ENCODE data around the gene CLN3. TPM values are rescaled to one million over a fixed set of nuclear protein-coding genes. Genes with fewer than 3 reads are reported as not detected.

CLN3 gene
- total and polyA plus RNA-seq, 2 experiments from 2014 or later = 18.1 to 31.4 TPM

DNA sequence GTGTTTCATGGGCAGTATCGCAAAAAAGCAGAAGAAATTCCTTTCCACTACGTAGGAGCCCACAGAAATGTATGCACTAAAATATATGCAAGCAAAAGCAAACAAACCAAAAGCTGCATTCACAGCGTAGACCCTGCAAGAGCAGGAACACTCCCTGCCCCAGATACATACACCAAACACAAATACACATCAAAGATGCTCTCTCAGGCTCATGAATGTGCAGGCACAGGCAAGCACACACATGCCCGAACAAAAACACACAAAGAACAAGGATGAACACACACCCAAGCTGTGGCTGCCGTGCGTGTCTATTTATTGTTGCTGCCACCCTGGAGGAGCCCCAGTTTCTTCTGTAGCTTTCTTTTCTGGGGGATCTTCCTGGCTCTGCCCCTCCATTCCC, 45.2 kb upstream of the CLN3 start:
- Mint-ChIP-seq H3K36me3 (ENCODE audit: low read depth) (no peaks in the 10 kb centered on the region), H3K9me3 (no peaks in the 10 kb centered on the region), H3K27ac (no peak overlapping the region), H3K27me3 (ENCODE audit: insufficient read depth, low read depth, poor library complexity) (peaks cover 11% of the 10 kb centered on the region), H3K4me1 (peaks cover 6% of the 10 kb centered on the region), H3K4me3 (no peak overlapping the region)
- Histone ChIP-seq H2AFZ (peak overlapping the region; percentile 86; the same call in 1 of the 2 replicates), H4K20me1 (replicated peaks; ENCODE audit: insufficient read depth) (no peaks in the 10 kb centered on the region), H3K4me1 (ENCODE audit: insufficient read depth) (no peaks in the 10 kb centered on the region; the same call in 1 of the 2 replicates), H3K9me2 (ENCODE audit: insufficient read depth) (no peaks in the 10 kb centered on the region), H3K4me3 (no peak overlapping the region), H3K4me2 (no peak overlapping the region), H3K79me2 (replicated peaks; ENCODE audit: insufficient read depth) (no peaks in the 10 kb centered on the region), H3K36me3 (ENCODE audit: insufficient read depth) (no peaks in the 10 kb centered on the region), H3K27ac (ENCODE audit: low read depth) (no peak overlapping the region), H3F3A (replicated peaks; ENCODE audit: low read depth) (no peaks in the 10 kb centered on the region), H3K27me3 (ENCODE audit: insufficient read depth) (no peaks in the 10 kb centered on the region)
- DNase-seq (ENCODE audit: low spot score) (no peak), ATAC-seq (no peak)
- TF ChIP-seq, protein P1, sequence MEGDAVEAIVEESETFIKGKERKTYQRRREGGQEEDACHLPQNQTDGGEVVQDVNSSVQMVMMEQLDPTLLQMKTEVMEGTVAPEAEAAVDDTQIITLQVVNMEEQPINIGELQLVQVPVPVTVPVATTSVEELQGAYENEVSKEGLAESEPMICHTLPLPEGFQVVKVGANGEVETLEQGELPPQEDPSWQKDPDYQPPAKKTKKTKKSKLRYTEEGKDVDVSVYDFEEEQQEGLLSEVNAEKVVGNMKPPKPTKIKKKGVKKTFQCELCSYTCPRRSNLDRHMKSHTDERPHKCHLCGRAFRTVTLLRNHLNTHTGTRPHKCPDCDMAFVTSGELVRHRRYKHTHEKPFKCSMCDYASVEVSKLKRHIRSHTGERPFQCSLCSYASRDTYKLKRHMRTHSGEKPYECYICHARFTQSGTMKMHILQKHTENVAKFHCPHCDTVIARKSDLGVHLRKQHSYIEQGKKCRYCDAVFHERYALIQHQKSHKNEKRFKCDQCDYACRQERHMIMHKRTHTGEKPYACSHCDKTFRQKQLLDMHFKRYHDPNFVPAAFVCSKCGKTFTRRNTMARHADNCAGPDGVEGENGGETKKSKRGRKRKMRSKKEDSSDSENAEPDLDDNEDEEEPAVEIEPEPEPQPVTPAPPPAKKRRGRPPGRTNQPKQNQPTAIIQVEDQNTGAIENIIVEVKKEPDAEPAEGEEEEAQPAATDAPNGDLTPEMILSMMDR (conservative IDR thresholded peaks at IDR 0.05; ENCODE audit: low read depth in 2 of 2) = no peak
- TF ChIP-seq JUNB (IDR thresholded peaks at IDR 0.05; ENCODE audit: unreplicated experiment) (no peak), ZNF114 (CRISPR knock-in tag; IDR thresholded peaks at IDR 0.05) (no peak), NANOG (IDR thresholded peaks at IDR 0.05; ENCODE audit: borderline replicate concordance) (no peak), ZNF331 (CRISPR knock-in tag; IDR thresholded peaks at IDR 0.05; ENCODE audit: low read depth) (no peak), EZH2phosphoT487 (IDR thresholded peaks at IDR 0.05; ENCODE audit: unreplicated experiment) (no peak), EZH2 (IDR thresholded peaks at IDR 0.05; ENCODE audit: low read depth, unreplicated experiment) (no peak), CREB1 (CRISPR knock-in tag; IDR thresholded peaks at IDR 0.05; ENCODE audit: low read depth) (no peak), POLR2AphosphoS5 (IDR thresholded peaks at IDR 0.05; ENCODE audit: low read depth) (no peak)
- TF ChIP-seq, protein P2, sequence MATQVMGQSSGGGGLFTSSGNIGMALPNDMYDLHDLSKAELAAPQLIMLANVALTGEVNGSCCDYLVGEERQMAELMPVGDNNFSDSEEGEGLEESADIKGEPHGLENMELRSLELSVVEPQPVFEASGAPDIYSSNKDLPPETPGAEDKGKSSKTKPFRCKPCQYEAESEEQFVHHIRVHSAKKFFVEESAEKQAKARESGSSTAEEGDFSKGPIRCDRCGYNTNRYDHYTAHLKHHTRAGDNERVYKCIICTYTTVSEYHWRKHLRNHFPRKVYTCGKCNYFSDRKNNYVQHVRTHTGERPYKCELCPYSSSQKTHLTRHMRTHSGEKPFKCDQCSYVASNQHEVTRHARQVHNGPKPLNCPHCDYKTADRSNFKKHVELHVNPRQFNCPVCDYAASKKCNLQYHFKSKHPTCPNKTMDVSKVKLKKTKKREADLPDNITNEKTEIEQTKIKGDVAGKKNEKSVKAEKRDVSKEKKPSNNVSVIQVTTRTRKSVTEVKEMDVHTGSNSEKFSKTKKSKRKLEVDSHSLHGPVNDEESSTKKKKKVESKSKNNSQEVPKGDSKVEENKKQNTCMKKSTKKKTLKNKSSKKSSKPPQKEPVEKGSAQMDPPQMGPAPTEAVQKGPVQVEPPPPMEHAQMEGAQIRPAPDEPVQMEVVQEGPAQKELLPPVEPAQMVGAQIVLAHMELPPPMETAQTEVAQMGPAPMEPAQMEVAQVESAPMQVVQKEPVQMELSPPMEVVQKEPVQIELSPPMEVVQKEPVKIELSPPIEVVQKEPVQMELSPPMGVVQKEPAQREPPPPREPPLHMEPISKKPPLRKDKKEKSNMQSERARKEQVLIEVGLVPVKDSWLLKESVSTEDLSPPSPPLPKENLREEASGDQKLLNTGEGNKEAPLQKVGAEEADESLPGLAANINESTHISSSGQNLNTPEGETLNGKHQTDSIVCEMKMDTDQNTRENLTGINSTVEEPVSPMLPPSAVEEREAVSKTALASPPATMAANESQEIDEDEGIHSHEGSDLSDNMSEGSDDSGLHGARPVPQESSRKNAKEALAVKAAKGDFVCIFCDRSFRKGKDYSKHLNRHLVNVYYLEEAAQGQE (IDR thresholded peaks at IDR 0.05; ENCODE audit: unreplicated experiment) = no peak
- TF ChIP-seq, protein P3, sequence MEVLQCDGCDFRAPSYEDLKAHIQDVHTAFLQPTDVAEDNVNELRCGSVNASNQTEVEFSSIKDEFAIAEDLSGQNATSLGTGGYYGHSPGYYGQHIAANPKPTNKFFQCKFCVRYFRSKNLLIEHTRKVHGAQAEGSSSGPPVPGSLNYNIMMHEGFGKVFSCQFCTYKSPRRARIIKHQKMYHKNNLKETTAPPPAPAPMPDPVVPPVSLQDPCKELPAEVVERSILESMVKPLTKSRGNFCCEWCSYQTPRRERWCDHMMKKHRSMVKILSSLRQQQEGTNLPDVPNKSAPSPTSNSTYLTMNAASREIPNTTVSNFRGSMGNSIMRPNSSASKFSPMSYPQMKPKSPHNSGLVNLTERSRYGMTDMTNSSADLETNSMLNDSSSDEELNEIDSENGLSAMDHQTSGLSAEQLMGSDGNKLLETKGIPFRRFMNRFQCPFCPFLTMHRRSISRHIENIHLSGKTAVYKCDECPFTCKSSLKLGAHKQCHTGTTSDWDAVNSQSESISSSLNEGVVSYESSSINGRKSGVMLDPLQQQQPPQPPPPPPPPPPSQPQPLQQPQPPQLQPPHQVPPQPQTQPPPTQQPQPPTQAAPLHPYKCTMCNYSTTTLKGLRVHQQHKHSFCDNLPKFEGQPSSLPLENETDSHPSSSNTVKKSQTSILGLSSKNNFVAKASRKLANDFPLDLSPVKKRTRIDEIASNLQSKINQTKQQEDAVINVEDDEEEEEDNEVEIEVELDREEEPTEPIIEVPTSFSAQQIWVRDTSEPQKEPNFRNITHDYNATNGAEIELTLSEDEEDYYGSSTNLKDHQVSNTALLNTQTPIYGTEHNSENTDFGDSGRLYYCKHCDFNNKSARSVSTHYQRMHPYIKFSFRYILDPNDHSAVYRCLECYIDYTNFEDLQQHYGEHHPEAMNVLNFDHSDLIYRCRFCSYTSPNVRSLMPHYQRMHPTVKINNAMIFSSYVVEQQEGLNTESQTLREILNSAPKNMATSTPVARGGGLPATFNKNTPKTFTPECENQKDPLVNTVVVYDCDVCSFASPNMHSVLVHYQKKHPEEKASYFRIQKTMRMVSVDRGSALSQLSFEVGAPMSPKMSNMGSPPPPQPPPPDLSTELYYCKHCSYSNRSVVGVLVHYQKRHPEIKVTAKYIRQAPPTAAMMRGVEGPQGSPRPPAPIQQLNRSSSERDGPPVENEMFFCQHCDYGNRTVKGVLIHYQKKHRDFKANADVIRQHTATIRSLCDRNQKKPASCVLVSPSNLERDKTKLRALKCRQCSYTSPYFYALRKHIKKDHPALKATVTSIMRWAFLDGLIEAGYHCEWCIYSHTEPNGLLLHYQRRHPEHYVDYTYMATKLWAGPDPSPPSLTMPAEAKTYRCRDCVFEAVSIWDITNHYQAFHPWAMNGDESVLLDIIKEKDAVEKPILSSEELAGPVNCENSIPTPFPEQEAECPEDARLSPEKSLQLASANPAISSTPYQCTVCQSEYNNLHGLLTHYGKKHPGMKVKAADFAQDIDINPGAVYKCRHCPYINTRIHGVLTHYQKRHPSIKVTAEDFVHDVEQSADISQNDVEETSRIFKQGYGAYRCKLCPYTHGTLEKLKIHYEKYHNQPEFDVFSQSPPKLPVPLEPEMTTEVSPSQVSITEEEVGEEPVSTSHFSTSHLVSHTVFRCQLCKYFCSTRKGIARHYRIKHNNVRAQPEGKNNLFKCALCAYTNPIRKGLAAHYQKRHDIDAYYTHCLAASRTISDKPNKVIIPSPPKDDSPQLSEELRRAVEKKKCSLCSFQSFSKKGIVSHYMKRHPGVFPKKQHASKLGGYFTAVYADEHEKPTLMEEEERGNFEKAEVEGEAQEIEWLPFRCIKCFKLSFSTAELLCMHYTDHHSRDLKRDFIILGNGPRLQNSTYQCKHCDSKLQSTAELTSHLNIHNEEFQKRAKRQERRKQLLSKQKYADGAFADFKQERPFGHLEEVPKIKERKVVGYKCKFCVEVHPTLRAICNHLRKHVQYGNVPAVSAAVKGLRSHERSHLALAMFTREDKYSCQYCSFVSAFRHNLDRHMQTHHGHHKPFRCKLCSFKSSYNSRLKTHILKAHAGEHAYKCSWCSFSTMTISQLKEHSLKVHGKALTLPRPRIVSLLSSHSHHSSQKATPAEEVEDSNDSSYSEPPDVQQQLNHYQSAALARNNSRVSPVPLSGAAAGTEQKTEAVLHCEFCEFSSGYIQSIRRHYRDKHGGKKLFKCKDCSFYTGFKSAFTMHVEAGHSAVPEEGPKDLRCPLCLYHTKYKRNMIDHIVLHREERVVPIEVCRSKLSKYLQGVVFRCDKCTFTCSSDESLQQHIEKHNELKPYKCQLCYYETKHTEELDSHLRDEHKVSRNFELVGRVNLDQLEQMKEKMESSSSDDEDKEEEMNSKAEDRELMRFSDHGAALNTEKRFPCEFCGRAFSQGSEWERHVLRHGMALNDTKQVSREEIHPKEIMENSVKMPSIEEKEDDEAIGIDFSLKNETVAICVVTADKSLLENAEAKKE (CRISPR knock-in tag; IDR thresholded peaks at IDR 0.05) = no peak
- TF ChIP-seq, protein P4, sequence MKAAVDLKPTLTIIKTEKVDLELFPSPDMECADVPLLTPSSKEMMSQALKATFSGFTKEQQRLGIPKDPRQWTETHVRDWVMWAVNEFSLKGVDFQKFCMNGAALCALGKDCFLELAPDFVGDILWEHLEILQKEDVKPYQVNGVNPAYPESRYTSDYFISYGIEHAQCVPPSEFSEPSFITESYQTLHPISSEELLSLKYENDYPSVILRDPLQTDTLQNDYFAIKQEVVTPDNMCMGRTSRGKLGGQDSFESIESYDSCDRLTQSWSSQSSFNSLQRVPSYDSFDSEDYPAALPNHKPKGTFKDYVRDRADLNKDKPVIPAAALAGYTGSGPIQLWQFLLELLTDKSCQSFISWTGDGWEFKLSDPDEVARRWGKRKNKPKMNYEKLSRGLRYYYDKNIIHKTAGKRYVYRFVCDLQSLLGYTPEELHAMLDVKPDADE (IDR thresholded peaks at IDR 0.05) = no peak

Measured in GM23338 (cell line).